HepG2 (cell line): ENCODE measurements around the gene USH2A. TPM values are rescaled to one million over a fixed set of nuclear protein-coding genes. Genes with fewer than 3 reads are reported as not detected.

Experiments
- ATAC-seq: fragments of 200-7000 bp; cut with Tn5 transposase; 3 replicates; pipeline ENCODE4 v1.9.1; 2020; ENCODE audit warnings: mild to moderate bottlenecking, moderate library complexity
- BruUV-seq: library from RNA; stranded (reverse); fragments of 400-500 nt; replicated peaks from 2 replicates; lab custom pipeline; 2021; lab: Mats Ljungman, UMichigan
- CTCF ChIA-PET: fragments of 300-600 bp; formaldehyde crosslinking; extraction: SDS; loops from one replicate; lab custom pipeline; 2021; ENCODE audit warnings: low total read pairs, inconsistent platforms, low intra/inter-chr PET ratio; lab: Yijun Ruan, JAX
- POLR2A ChIA-PET: fragments of 350-600 bp; sonication (Branson Sonifier 250); formaldehyde crosslinking; loops from one replicate; lab custom pipeline; 2020; ENCODE audit warnings: antibody characterized with exemption, inconsistent platforms; lab: Yijun Ruan, JAX
- DNase-seq: peaks from one replicate; pipeline ENCODE4 v3.0.0-alpha.2; 2015; ENCODE audit warnings: low spot score
- FAIRE-seq: peaks from 3 replicates; lab custom pipeline; 2011; peaks lifted over from hg19 to GRCh38; lab: Jason Lieb, UNC
- H2AFZ ChIP-seq: one replicate; pipeline ENCODE4 v1.6.1; 2011; ENCODE audit warnings: low read length, inconsistent platforms
- H3K27ac ChIP-seq: fragments of 300-600 bp; 3 replicates; pipeline ENCODE4 v1.8.0; 2011; ENCODE audit warnings: mixed run types, mild to moderate bottlenecking, mixed read lengths, low read length, inconsistent platforms; ENCODE audit not compliant: insufficient read depth; ENCODE audit errors: extremely low read length
- H3K27me3 ChIP-seq, 2 experiments: fragments of 200-600 bp in 1 of 2; 2 replicates in 1 of 2; 3 replicates in 1 of 2; pipeline versions ENCODE4 v1.6.0 to v1.8.0; 2011; ENCODE audit warnings: low read length in 2 of 2, mild to moderate bottlenecking in 2 of 2, moderate library complexity in 2 of 2, inconsistent platforms in 1 of 2; ENCODE audit not compliant: insufficient read depth in 2 of 2, control insufficient read depth in 1 of 2
- H3K36me3 ChIP-seq, 2 experiments: fragments of 200-600 bp in 1 of 2; replicated peaks in 1 of 2; 2 replicates in 1 of 2; 3 replicates in 1 of 2; pipeline versions ENCODE4 v1.5.1 to v1.8.0; 2011; ENCODE audit warnings: low read length in 2 of 2, inconsistent platforms in 1 of 2; ENCODE audit not compliant: insufficient read depth in 2 of 2, control insufficient read depth in 1 of 2
- H3K4me1 ChIP-seq: 2 replicates; pipeline ENCODE4 v1.5.1; 2012; ENCODE audit warnings: low read length, inconsistent platforms; ENCODE audit not compliant: insufficient read depth
- H3K4me2 ChIP-seq: 2 replicates; pipeline ENCODE4 v1.6.0; 2011; ENCODE audit warnings: low read depth, low read length, inconsistent platforms
- H3K4me3 ChIP-seq, 3 experiments: fragments of 200-600 bp in 1 of 3; sonication (generic), shearing (Covaris generic) in 1 of 3; replicated peaks in 1 of 3; 2 replicates each; pipeline ENCODE4 v1.5.1; 2011 to 2016; ENCODE audit warnings: low read length in 3 of 3, inconsistent platforms in 2 of 3, low read depth in 2 of 3, mild to moderate bottlenecking in 2 of 3, control low read depth in 1 of 3, mixed read lengths in 1 of 3; ENCODE audit not compliant: insufficient read depth in 1 of 3
- H3K79me2 ChIP-seq: one replicate; pipeline ENCODE4 v1.6.1; 2011; ENCODE audit warnings: low read length, inconsistent platforms; ENCODE audit not compliant: insufficient read depth
- H3K9ac ChIP-seq: 2 replicates; pipeline ENCODE4 v1.6.0; 2011; ENCODE audit warnings: mild to moderate bottlenecking, low read depth, low read length, inconsistent platforms; ENCODE audit not compliant: insufficient read depth
- H3K9me3 ChIP-seq: 2 replicates; pipeline ENCODE4 v1.5.1; 2012; ENCODE audit warnings: mild to moderate bottlenecking, low read length
- H4K20me1 ChIP-seq: 2 replicates; pipeline ENCODE4 v1.6.0; 2011; ENCODE audit warnings: inconsistent platforms, mild to moderate bottlenecking, low read length, moderate library complexity; ENCODE audit not compliant: insufficient read depth
- CAMTA2 ChIP-seq: sonication (generic); formaldehyde crosslinking; IDR thresholded peaks from 2 replicates; pipeline ENCODE4 v1.4.0; 2020; ENCODE audit warnings: mild to moderate bottlenecking, missing genetic modification reagents, borderline replicate concordance
- E2F1 ChIP-seq: sonication (generic); formaldehyde crosslinking; IDR thresholded peaks from 2 replicates; pipeline ENCODE4 v1.5.0; 2020; ENCODE audit warnings: missing genetic modification reagents
- RARA ChIP-seq: IDR thresholded peaks from 2 replicates; pipeline ENCODE4 v1.6.1; 2016; ENCODE audit warnings: missing genetic modification reagents, missing compliant biosample characterization
- RBFOX2 ChIP-seq: fragments of 200-400 bp; formaldehyde crosslinking; IDR thresholded peaks from 2 replicates; pipeline ENCODE4 v1.6.1; 2017; ENCODE audit warnings: low read depth, mild to moderate bottlenecking, low read length
- SAFB2 ChIP-seq: sonication (generic); formaldehyde crosslinking; IDR thresholded peaks from 2 replicates; pipeline ENCODE4 v1.5.1; 2020; ENCODE audit warnings: missing genetic modification reagents, low read depth, mild to moderate bottlenecking, borderline replicate concordance
- SKI ChIP-seq: fragments of 450-650 bp; IDR thresholded peaks from one replicate; pipeline ENCODE4 v1.6.1; 2018; ENCODE audit warnings: mild to moderate bottlenecking; ENCODE audit not compliant: partially characterized antibody
- USF2 ChIP-seq, 2 experiments: sonication (generic) in 1 of 2; formaldehyde crosslinking in 1 of 2; IDR thresholded peaks; 2 replicates each; pipeline versions ENCODE4 v1.5.1 to v1.6.1; 2011 to 2020; ENCODE audit warnings: borderline replicate concordance in 1 of 2, low read depth in 1 of 2, low read length in 1 of 2, mild to moderate bottlenecking in 1 of 2, missing genetic modification reagents in 1 of 2, moderate library complexity in 1 of 2
- ZMYM4 ChIP-seq: sonication (generic); formaldehyde crosslinking; IDR thresholded peaks from 2 replicates; pipeline ENCODE4 v1.8.1; 2023; ENCODE audit warnings: mild to moderate bottlenecking, missing genetic modification reagents
- ZNF160 ChIP-seq: sonication (generic); formaldehyde crosslinking; IDR thresholded peaks from 2 replicates; pipeline ENCODE4 v1.8.0; 2022; ENCODE audit warnings: mild to moderate bottlenecking, inconsistent platforms, missing genetic modification reagents
- ZNF207 ChIP-seq: fragments of 450-650 bp; IDR thresholded peaks from 2 replicates; pipeline ENCODE4 v1.6.1; 2016; ENCODE audit warnings: antibody characterized with exemption, borderline replicate concordance
- ZNF30 ChIP-seq: sonication (generic); formaldehyde crosslinking; IDR thresholded peaks from 2 replicates; pipeline ENCODE4 v1.5.0; 2020; ENCODE audit warnings: mild to moderate bottlenecking, missing genetic modification reagents
- ZNF317 ChIP-seq: sonication (generic); formaldehyde crosslinking; IDR thresholded peaks from 2 replicates; pipeline ENCODE4 v1.5.0; 2020; ENCODE audit warnings: mild to moderate bottlenecking, missing genetic modification reagents
- ZNF556 ChIP-seq: sonication (generic); formaldehyde crosslinking; IDR thresholded peaks from 2 replicates; pipeline ENCODE4 v1.4.0; 2020; ENCODE audit warnings: mild to moderate bottlenecking, missing genetic modification reagents, borderline replicate concordance
- ZNF589 ChIP-seq: sonication (generic); formaldehyde crosslinking; conservative IDR thresholded peaks from 2 replicates; pipeline ENCODE4 v1.8.0; 2022; ENCODE audit warnings: mild to moderate bottlenecking, moderate library complexity, missing genetic modification reagents
- ZNF703 ChIP-seq: sonication (generic); formaldehyde crosslinking; IDR thresholded peaks from 2 replicates; pipeline ENCODE4 v1.5.1; 2020; ENCODE audit warnings: missing genetic modification reagents, mild to moderate bottlenecking, moderate library complexity, borderline replicate concordance
- ZSCAN21 ChIP-seq: sonication (generic); formaldehyde crosslinking; IDR thresholded peaks from 2 replicates; pipeline ENCODE4 v1.8.0; 2022; ENCODE audit warnings: mild to moderate bottlenecking, missing genetic modification reagents, moderate library complexity, borderline replicate concordance
- WGBS: methylation state at CpG from one replicate; pipeline ENCODE4 v1.1.6; 2017; ENCODE audit warnings: low lambda C conversion rate; 5-methylcytosine and 5-hydroxymethylcytosine counted together
- in situ Hi-C: cut with HindIII; loops from 2 replicates; pipeline ENCODE4 v1.10.0; 2017; ENCODE audit warnings: low pct_unique_long_range_greater_than_20kb; ENCODE audit not compliant: extremely low pct_ligation_motif_present
- intact Hi-C: fragments of 100-400 bp; cut with micrococcal nuclease; formaldehyde crosslinking; loops from one replicate; pipeline ENCODE4 v1.10.0; 2022; ENCODE audit not compliant: unreplicated experiment
- polyA plus RNA-seq, 8 experiments: library from polyadenylated mRNA; depleted of rRNA in 3 of 8; stranded (reverse) in 7 of 8; unstranded in 1 of 8; fragments of >200 nt; fragmentation: Illumina TruSeq in 4 of 8; extraction: Trizol in 4 of 8; gene quantifications; 2 replicates each; pipeline versions ENCODE4 v1.2.1 to v1.2.3, GENCODE V29; 2011 to 2016; ENCODE audit warnings: low read depth in 4 of 8, missing spikeins in 1 of 8, mixed read lengths in 1 of 8; ENCODE audit not compliant: insufficient read depth in 1 of 8
- total RNA-seq, 5 experiments: library from RNA; depleted of rRNA; stranded (reverse); fragments of >200 nt; fragmentation: Illumina TruSeq; extraction: Trizol; gene quantifications; 2 replicates each; pipeline ENCODE4 v1.2.3, GENCODE V29; 2016; ENCODE audit warnings: low read depth in 1 of 5

Gene USH2A
- total and polyA plus RNA-seq, 2 of the 13 experiments (the other 11 are each of a cell fraction or from before 2014, with no cell fraction given): 0.02 TPM; not detected in 1

- Histone ChIP-seq H3K4me3 (no peak overlapping the region), H3K9ac (no peak overlapping the region), H2AFZ (no peak overlapping the region), H3K4me2 (no peak overlapping the region), H3K27me3 (no peaks in the 10 kb centered on the region; a peak in 1 of 5 replicates), H3K27ac (no peak overlapping the region), H3K79me2 (no peaks in the 10 kb centered on the region), H3K36me3 (no peaks in the 10 kb centered on the region), H3K9me3 (no peaks in the 10 kb centered on the region), H3K4me1 (no peaks in the 10 kb centered on the region), H4K20me1 (no peaks in the 10 kb centered on the region)
- intact Hi-C loops (no loop called here), in situ Hi-C loops (no loop called here)
- ATAC-seq: no peak
- DNase-seq: no peak
- ChIA-PET POLR2A (no interaction called here), CTCF (no interaction called here)
- BruUV-seq: no TSS peak
- TF ChIP-seq ZNF703 (CRISPR knock-in tag): no peak
- TF ChIP-seq RARA (CRISPR knock-in tag): no peak
- no peak for TF ChIP-seq ZSCAN21 (CRISPR knock-in tag)
- TF ChIP-seq RBFOX2: no peak
- TF ChIP-seq ZNF160 (CRISPR knock-in tag): no peak
- TF ChIP-seq ZNF30: no peak
- no peak for TF ChIP-seq ZNF317 (CRISPR knock-in tag)
- TF ChIP-seq ZNF207: no peak
- TF ChIP-seq CAMTA2: no peak
- TF ChIP-seq SAFB2: no peak
- TF ChIP-seq USF2 (IDR thresholded peaks at IDR 0.05; ENCODE audit: low read depth, low read length): no peak
- TF ChIP-seq USF2 (CRISPR knock-in tag; IDR thresholded peaks at IDR 0.05; ENCODE audit: borderline replicate concordance): no peak
- TF ChIP-seq SKI: no peak
- TF ChIP-seq ZNF589: no peak
- no peak for TF ChIP-seq E2F1 (CRISPR knock-in tag)
- no peak for TF ChIP-seq ZNF556 (CRISPR knock-in tag)
- TF ChIP-seq ZMYM4 (CRISPR knock-in tag): no peak
- FAIRE-seq: no peak
- 36% methylated on average over 6 of the region's 7 CpGs for WGBS
Observed at GRCh38 chr1:216325336-216325735, 97.9 kb downstream of the USH2A start.
